Mucosa of gallbladder (tissue), 1 donor: ENCODE measurements around the gene ENTPD8. TPM values are rescaled to one million over a fixed set of nuclear protein-coding genes. Genes with fewer than 3 reads are reported as not detected.
"Not testable (repeated sequence)": the region's sequence is repeated elsewhere in the genome, so short reads cannot be mapped to it uniquely, and the experiment has no call there.

ENCODE experiments used
- DNase-seq: peaks from one replicate; pipeline ENCODE4 v3.0.0-alpha.2; 2020; ENCODE audit warnings: low spot score
- total RNA-seq: library from RNA; stranded (reverse); gene quantifications from one replicate; pipeline ENCODE4 v1.2.1, GENCODE V29; 2021
- donor health status: DM: no; HTN: no; CAD: no.

ENTPD8 gene
- total RNA-seq, 1 donor from 2014 or later, result 27.9 TPM

DNA sequence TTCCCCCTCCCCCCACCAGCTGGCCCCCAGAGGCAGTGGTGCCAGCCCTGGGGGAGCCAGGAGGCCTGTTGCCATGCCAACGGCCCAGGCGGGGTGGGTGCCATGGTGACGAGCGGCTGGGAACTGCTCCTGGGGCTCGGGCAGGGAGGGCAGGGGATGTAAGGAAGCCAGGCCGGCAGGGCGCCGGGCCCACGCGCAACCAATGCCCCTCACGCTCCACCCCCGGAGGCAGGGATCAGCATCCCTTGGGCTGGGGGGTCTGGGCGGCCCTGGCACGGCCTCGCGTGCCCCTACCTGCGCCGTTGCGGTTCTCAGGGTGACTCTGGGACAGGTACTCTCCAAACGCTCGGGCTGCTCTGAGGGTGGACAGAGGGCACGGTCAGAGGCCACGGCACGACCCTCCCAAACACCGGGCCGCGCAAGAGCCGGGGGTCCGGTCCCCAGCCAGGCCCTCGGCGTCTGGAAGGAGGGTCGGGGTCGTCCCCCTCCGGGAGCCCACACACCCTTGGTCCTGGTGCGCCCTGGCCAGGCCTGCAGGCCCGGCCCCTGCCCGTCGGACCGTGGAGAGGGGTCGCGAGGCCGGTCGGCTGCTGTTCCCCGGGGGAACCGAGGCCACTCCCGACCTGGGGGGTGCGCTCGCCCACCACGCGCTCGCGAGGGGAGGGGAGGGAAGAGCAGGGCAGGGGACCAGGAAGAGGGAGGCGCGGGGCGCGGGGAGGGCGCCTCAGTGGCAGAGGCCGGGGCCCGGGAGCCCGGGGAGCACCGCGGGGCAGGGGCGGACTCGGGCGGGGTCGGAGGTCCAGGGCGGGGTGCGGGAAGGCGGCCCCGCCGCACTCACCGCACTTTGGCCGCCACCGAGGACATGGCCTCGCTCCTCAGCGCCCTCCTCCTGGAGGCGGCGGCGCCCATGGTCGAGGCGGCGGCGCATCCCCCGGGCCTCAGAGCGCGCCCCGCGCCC lies 17.3 kb upstream of the ENTPD8 start:
- no peak for DNase-seq

DNA sequence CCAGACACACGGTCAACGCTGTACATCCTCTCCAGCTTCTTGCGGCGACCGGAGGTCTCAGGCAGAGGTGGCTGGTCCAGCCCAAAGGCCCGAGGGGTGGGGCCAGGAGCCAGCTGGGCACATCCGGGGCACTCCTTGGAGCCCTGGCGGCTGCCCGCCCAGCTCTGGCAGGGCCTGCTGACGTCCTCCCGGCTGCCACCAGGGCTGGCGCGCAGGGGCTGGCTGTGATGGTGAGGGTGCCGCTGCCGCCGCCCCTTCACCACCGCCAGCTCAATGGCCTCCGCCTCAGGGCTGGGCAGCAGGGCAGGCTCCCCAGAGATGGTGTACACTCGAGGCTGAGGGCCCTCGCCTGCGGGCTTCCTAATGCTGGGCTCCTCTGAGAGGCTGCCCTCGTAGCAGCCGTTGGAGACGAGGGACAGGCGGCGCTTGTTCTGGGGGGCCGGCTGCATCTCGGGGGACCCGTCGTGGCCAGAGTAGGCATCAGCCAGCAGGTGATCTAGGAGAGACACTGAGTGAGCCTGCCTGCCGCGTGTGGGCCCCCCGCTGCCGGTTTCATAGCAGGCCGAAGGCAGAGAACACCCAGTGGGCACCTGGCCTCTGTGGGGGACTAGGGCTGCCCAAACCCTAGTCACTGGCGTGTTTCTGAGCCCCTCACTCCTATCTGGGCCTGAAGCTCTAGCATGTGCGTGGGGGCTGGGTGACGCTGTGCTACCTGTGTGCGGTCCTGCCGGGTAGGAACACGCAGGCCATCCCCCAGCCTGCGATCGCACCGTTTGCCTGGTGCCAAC lies 16.4 kb upstream of the ENTPD8 start:
- DNase-seq, result no peak

DNA sequence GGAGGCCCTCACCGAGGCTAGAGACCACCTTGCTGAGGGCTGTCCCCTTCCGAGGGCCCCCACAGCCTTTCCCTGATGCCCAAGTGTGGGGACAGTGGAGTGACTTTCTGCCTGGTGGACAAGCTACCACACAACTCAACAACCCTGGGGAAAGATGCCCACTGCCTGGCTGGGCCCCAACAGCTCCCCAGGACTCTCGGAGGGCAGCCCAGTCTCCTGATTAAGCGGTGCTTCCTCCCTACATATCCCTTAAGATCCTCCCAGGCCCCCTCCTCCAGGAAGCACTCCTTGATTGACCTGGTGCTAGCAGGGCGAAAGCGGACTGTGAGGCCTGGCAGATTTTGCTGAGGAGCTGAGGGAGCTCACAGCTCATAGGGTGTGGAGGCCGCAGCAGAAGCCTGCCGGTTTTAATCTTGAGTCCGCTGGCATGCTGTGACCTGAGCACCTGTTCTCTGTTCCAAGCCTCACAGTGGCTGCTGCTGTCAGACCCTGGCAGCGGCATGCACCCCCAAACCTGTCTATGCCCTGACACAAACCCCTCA lies 15.8 kb upstream of the ENTPD8 start:
- DNase-seq, result no peak

DNA sequence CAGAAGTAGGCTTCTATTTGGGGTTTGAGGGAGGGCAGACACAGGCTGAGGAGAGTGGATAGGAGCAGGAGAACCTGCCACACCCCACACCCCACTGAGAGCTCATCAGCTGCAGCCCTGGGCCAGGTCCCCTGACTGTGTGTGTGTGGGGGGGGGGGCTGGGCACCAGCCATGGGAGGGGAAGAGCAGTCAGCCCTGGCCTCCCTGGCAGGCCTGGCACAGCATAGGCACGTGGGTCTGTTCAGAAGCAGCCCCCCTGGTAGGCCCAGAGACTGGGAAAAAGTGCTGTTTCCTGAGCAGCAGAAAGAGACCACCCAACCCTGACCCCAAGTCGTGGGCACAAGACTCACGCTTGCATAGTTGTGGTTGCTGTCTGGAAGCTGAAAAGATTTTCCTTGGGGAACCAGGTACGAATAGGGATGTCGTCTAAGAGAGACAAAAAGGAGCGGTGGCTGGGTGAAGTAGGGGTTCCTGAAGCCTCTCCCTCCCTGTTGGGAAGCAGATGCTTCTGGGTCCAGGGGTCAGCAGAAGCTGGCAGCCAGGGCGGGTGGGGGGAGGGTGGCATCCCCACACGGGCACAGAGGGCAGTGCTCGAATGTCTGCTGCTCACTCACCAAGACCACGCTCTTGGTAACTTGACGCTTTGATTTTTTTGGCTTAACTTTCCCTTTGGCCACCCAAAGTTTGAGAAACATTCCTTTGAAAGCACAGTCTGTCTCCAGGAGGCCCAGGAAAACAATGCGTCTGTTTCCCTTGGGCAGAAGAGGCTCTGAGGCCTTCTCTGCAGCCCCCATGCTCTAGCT lies 15.1 kb upstream of the ENTPD8 start:
- no peak for DNase-seq

DNA sequence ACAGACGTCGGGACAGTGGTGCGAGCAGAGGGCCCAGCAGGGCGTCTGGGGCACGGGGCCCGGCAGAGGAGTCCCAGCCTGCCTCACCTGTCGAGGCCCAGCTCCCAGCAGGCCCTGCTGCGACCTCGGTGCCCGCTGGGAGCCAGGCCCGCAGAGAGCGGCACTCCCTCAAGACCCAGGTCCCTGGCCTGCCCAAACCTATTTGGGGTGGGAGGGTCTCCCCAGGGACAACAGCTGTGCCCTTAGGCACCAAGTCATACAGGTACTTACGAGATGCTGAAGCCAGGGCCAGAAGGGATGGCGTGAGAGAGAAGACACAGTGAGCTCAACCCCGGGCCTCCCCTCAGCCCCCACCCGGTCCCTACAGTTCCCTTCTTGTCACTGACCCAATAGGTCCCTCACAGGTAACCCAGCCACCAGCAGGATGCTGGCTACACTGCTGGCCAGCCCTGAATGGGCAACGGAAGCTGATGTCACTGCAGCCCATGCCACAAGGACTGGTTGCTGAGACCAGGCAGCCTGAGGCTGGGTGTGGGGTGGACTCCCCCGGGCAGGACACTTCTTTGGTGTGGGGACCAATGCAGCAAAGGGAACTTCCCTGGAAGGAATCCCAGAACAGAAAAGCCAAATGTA lies 14.3 kb upstream of the ENTPD8 start:
- DNase-seq, result no peak

DNA sequence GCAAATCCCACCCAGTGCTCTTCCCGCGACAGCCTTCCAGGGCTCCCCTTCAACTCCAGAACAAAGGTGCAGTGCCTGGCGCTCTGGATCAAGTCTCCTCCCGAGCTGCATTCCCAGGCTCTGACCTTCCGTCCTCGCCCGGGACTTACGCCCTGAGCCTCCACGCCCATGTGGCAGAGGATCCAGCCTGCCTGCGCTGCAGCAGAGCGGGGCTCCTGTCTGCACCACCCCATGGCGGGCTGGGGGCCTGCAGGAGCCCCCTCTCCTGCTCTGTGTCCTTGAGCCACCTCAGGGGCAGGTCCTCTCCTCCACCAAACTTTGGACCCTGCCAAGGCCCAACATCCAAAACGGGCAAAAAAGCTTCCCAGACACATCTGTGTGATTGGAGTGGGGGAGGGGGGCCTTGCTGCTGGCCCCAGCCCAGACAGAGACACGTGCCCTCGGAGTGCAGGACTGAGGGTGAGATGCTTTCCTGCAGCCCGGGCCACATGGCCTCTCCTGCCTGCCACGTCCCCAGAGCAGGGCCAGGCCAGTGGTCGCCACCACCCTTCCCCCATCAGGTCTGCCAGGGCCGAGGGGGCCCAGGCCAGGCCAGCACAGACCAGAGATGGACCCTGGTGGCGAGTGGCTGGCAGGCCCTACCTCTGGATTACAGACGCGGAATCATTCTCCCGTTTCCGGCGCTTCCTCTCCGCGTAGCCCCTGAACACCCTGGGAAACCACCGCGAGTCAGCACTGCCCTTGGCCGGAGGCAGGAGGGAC lies 13.6 kb upstream of the ENTPD8 start:
- peak; percentile 62 for DNase-seq

DNA sequence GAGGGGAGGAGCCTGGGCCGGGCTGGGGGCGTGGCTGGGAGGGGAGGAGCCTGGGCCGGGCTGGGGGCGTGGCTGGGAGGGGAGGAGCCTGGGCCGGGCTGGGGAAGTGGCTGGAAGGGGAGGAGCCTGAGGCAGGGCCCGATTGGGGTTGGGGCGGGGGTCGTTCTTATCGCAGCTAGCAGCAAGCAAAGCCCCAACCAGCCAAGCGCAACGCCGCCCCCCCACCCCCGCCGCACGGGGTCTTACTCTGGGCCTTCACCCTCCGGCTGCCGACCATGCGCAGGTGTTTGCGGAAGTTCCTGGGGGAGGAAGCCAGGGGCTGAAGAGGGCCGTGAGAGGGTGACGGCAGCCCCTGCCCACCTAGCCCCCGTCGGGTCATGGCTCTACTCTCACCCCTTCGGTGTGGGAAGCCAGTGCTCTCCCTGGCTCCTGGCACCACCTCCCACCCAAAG lies 13.0 kb upstream of the ENTPD8 start:
- DNase-seq, result peak; percentile 62

DNA sequence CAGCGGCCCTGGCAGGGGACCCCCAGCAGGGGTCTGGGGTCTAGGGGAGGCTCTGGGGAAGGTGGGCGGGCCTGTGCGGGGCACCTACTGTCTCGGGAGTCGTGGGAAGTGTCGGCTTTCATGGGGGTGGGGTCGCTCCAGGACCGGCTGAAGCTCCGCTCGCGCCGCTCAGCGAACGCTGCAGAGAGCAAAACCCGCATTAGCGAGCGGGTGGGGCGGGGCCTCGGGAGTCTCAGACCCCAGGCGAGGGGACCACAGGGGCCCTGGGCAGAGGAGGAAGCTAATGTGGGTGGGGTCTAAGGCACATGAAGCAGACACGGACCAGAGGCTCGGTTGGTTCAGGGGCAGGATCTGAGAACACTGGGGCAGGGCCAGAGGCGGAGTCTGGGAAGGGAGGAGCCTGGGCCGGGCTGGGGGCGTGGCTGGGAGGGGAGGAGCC lies 12.5 kb upstream of the ENTPD8 start:
- peak; percentile 79 for DNase-seq

DNA sequence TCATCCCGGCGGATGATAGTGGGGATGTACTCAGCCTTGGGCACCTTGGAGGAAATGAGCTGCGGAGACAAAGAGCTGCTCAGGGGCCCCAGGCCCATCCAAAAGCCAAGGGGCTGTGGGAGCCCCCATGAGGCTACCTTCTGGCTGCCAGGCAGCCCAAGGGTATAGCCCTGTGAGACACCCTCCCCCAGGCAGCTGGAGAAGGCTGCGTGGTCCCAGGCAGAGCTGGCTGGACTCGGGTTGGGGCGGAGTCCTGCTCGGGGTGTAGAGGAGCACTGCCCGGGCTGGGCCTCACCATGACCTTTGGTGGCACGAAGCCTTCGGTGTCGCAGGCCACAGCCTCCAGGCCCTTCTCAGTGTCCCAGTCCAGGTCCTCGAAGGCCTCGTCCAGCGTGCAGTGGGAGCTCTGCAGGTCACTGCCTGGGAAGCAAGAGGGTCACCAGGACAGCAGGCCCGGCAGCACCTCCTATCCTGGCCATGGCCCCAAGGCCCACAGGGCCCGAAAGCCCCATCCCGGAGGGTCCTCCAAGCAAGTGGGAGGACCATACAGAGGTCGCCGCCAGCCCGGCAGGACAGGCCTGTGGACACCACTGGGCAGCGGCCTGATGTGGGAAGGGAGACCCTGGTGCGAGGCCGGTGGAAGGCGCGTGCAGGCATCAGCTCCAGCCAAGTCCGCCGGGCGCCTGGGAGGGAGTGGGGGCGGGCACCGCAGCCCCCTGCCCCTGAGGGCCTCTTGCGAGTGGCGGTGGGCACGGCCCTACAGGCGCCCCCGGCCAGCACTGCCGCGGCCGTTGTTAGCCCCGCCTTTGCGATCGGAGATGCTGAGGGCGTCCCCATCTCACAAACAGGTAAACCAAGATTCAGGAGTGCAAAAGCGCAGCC lies 11.8 kb upstream of the ENTPD8 start:
- DNase-seq, result no peak

DNA sequence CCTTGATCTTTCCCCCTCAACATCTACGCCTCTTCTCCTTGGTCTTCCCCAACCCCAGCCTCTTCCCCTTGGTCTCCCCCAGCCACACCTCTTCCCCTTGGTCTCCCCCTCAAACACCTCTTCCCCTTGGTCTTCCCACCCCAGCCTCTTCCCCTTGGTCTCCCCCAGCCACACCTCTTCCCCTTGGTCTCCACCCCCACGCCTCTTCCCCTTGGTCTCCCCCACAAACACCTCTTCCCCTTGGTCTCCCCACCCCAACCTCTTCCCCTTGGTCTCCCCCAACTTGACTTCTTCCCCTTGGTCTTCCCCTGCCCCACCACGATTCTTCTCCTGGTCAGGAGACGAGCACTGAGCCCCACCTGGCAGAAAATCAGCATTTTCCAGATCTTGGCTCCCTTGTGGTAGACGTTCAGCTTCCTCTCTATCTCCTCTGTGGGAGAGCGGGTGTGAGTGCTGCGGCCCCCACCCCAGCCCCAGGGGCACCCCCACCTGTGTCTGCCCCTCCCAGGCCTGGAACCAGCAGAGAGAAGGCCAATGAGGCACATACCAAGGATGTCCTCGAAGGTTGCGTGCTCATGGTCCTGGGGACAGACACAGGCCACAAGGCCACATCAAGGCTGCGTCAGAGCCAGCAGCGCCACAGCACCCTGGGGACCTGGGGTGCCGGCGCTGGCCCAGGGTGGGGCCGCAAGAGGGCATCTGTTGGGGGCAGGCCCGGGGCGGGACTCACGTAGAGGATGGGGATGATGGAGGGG lies 11.0 kb upstream of the ENTPD8 start:
- DNase-seq, result no peak

DNA sequence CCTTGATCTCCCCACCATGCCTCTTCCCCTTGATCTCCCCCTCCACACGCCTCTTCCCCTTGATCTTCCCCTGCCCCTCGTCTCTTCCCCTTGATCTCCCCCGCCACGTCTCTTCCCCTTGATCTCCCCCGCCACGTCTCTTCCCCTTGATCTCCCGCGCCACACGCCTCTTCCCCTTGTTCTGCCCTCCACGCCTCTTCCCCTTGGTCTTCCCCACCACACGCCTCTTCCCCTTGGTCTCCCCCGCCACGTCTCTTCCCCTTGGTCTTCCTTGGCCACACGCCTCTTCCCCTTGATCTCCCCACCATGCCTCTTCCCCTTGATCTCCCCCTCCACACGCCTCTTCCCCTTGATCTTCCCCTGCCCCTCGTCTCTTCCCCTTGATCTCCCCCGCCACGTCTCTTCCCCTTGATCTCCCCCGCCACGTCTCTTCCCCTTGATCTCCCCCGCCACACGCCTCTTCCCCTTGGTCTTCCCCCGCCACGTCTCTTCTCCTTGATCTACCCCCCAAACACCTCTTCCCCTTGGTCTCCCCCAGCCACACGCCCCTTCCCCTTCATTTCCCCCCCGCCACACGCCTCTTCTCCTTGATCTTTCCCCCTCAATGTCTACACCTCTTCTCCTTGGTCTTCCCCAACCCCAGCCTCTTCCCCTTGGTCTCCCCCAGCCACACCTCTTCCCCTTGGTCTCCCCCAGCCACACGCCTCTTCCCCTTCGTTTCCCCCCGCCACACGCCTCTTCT lies 10.3 kb upstream of the ENTPD8 start:
- not testable (repeated sequence) for DNase-seq

DNA sequence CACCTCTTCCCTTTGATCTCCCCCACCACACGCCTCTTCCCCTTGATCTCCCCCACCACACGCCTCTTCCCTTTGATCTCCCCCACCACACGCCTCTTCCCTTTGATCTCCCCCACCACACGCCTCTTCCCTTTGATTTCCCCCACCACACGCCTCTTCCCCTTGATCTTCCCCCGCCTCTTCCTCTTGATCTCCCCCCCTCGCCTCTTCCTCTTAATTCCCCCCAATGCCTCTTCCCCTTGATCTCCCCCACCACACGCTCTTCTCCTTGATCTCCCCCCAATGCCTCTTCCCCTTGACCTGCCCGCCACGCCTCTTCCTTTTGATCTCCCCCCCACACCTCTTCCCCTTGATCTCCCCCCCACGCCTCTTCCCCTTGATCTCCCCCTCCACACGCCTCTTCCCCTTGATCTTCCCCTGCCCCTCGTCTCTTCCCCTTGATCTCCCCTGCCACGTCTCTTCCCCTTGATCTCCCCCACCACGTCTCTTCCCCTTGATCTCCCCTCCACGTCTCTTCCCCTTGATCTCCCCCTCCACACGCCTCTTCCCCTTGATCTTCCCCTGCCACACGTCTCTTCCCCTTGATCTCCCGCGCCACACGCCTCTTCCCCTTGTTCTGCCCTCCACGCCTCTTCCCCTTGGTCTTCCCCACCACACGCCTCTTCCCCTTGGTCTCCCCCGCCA lies 9.5 kb upstream of the ENTPD8 start:
- DNase-seq, result not testable (repeated sequence)

DNA sequence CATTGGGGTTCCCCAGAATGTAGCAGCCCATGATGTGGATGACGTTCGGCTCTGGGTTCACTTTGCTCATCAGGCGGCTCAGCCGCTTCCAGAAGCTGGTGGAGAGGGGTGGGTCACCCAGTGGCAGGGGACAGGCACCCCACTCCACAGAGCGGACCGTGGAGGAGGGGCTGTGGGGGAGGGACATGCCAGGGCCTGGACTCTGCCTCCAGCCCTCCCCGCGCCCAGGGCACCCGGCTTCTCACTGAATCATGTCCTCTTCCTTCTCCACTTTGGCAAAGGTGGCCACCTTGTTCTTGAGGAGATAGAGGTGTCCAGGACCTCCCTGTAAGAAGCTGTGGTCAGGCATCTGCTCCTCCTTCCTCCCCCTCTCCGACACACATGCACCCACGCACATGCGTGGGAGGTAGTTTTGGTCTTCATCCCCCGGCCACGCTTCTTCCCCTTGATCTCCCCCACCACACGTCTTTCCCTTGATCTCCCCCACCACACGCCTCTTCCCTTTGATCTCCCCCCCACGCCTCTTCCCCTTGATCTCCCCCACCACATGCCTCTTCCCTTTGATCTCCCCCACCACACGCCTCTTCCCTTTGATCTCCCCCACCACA lies 8.9 kb upstream of the ENTPD8 start:
- DNase-seq, result no peak

DNA sequence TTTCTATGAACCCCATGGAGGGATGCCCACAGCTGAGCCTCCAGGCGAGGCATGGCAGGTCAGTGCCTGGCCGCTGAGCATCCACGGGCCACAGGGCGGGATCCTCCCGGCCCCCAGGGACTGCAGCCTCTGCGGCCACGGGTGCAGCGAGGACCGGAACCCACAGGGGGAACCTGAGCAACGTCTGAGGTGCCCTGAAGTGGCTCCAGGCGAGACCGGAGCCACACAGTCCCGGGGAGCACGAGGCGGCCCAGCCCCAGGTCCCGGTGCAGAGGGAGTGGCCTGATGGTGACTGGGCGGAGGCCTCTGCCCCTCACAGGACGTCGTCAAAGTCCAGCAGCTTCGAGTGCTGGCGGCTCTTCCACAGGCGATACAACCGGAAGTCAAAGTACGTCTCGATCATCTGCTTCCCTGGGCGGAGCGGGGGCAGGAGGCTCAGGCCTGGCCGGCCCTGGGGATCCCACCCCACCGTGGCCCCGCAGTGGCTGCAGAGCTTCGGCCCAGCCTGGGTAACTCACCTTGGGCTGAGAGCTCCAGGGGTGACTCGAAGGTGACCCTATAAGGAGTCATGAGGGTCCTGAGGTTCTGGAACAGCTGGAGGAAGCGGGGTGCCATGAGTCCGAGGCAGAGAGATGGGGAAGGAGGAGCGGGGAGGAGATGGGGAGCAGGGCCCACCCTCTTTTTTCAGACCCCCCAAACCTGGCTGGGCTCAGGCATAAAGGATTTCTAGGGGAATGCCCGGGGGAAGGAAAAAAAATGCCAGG lies 8.1 kb upstream of the ENTPD8 start:
- DNase-seq, result no peak

DNA sequence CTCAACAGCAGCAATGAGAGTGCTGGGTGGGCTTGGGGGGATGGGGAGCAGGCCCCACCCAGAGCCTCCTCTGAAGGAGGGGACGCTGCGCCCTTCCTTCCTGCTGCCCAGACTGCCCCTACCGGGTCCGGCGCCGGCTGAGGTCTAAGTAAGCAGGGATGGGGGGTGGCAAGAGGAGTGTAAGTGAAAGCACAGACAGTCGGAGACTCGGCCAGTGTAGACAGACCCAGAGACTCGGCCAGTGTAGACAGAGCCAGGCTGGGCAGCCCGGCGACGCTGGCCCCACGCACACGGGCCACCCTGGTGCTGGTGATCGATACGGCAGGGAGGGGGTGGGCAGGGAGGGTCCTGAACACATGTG lies 7.4 kb upstream of the ENTPD8 start:
- no peak for DNase-seq
